RKO (cell line): Measurements from ENCODE around the gene AKAP7.

Experiments used
- DNase-seq: peaks from one replicate; pipeline ENCODE4 v3.0.0-alpha.2; 2016; ENCODE audit warnings: low spot score

The AKAP7 gene

DNA sequence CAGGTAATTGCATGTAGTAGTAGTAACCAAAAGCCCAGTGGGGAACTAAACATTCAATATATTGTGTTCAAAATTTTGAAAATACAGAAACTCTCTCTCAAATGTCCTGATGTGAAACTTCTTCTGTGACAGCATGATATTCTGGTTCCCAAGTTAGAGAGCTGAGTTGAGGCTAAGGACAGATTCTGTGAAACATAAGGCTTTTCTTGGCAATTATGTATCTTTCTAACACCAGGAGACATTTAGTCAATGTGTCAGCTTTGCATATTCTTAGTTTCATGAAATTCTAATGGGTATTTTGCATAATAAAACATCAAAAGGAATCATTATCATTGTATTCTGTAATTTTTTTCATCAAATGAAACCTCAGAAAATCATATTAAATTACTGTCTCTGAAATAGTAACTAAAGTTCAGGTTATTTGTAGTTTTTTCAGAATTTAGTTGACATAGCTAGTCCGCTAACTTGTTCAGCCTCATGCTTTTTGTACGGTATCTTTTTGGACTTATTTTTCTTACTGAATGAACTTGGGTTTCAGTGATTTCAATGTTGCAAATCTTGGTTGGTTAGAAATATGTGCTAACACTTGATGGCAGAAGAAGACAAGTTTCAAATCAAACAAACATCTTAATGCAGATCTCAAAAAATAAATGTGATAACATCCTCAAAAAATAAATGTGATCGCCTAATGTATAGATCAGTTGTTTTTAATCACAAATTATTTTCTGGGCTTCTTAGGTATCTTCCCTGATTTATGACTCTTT lies 70.4 kb downstream of the AKAP7 start:
- DNase-seq = no peak

DNA sequence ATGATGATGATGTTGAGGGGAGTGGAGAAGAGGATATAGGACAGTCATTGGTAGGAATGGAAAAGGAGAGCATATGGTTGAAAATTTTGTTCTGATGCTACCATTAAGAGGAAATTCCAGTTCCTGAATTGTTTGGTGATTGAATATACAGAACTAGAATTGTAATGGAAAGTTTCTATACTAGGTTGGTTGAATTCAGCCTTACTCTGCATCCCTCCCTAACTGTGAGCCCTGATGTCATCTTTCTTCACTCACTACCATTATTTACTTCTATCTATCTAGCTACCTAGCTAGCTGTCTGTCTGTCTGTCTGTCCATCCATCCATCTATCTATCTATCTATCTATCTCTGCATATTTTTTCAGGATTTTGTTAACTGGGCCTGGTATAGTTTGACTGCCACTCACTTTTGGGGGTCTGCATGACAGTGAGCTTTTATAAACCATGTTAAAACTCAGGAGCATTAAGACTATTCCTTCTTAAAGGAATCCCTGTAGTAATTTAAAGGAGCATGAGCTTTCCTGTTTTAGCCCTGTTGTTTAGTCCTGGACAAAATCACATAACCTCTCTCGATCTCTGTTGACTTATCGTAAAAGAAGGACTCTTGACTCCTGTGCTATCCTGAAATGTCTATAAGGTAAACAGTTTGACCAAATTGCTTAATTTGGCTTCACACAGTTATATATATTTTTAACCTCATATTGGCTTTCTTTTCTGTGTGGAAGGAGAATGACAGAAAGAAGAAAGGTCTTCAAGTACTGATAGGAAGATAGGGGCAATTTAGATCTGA lies 71.4 kb downstream of the AKAP7 start:
- DNase-seq = no peak

DNA sequence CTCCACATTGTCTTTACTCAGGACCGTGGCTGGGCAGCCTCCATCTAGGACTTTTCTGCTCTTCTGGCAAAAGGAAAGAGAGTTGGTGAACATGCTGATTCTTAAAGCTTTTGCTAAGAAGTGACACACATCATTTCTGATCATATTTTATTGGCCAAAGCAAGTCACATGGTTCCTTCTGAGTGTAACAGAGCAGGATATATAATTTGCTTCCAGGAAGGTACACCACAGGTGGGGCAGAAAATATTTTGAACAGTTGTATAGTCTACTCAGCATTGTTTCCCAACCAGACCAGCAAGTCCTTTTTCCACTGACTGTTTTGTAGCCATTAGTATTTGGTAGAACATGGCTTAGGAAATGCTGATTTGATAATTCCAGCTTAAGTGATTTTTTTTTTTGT lies 73.5 kb downstream of the AKAP7 start:
- no peak for DNase-seq

DNA sequence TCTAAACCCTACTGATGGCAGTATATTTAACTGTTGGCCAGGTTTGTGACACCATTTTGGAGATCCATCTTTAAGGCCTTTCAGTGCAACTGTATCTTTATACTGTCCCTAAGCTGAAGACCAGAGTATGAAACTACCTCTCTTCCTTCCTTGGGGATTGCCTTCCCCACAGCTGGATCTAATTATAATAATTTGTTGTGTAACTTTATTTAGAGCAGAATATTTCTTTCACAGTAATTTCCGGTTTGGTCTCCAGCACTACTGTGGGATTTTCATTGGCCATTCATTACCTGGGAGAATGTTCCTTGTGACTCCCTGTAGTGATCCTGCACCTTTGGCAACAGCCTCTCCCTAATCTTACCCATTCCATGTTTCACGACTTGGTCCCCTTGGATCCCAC lies 75.2 kb downstream of the AKAP7 start:
- no peak for DNase-seq

DNA sequence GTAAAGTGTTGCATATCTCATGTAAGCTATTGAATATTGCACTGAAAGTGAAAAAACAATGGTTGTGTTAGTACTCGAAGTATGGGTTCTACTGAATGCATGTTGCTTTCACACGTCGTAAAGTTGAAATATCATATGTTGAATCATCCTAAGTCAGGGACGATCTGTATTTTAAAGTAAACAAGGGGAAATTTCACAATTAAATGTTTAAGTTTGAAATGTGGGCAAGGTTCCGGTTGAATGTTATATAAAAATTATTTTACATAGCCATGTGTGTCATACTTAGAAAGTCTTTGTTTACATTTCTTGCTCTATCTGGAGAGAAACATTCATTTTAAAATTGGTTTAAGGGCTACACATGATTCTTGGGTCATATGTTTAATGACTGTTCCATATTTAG lies 76.8 kb downstream of the AKAP7 start:
- DNase-seq = no peak

DNA sequence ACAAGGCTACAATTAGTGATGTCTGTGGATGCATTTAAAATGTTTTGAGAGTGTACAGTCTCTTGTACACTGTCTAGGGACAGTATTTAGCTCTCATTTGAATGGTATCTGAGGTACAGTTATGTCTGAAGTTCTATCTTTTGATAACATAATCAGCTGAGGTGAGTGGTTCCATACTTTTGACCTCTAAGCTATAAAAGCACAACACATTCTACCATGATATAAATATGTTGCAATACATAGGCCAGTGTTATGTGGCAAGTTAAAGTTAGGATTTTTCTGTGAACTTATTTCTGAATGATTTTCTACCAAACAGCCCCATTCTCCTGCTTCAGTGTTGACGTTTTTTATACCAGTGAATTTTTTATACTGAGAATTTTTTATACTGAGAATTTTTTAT lies 77.6 kb downstream of the AKAP7 start:
- DNase-seq = no peak

DNA sequence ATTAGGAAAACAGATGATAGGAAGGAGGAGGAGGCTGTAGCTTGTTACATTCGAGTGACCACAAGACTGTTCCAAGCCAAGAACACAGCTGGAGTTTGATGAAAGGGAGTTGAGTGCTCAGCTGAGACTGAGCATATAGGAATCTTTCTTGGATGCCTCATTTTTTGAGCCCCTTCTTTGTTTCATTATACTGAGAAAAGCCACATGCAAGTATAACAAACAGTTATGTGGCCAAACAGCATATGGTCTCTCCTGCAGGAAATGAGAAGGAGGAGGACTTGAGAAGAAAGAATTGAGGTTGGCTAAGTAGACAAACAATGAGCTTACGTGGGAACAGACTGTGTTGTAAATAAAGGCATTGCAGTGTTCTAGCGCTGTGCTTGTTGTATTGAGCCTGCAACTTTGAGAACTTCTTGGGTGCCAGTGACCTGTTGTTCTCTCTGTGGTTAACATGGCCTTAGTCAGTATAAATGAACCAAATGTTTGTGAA lies 78.3 kb downstream of the AKAP7 start:
- no peak for DNase-seq

DNA sequence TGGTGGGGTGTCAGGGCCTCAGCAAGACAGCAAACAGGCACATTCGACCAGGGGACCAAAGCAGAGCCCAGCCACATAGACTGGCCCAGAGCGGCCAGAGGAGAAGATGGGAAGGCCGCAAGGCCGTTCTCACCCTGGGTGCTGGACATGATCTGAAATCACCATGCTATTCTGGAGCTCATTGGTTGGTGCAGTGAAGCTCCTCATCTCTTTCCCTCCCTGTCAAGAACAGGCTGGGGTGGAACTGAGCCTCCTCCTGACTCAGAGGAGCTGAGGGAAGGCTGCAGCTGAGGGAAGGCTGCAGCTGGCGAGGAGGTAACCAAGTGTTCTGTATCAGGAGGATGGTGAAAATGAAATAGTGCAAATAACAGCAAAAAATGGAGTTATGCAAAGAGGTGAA lies 80.0 kb downstream of the AKAP7 start:
- no peak for DNase-seq

DNA sequence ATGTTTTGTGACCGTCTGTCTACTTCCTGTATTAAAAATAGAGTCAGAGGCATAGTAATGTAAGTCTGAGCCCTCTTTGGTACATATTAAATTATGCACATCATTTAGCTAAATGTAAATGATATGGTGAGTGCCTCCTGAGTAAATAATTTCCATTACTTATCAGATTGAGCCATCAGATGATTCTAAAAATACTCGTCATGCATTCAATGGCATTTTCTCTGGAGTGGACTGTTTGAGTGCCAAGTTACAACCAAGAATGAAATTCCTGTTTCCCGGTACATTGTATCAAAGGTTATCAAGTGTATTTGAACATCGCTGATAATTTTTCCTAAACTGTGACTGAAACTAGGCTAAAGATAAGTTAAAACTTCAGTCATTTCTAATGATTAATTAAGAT lies 81.0 kb downstream of the AKAP7 start:
- no peak for DNase-seq

DNA sequence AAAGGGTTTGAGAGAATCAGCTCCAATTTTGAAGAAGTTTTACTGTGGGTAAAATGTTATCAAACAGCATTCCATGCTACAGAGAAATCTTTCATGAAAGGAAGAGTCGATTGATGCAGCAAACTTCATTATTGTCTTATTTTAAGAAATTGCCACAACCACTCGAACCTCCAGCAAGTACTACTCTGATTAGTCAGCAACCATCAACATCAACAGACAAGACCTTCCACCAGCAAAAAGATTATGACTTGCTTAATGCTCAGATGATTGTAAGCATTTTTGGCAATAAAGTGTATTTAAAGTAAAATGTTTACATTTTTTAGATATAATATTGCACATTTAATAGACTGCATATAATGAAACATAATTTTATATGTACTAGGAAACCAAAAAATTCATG lies 87.5 kb downstream of the AKAP7 start:
- no peak for DNase-seq

DNA sequence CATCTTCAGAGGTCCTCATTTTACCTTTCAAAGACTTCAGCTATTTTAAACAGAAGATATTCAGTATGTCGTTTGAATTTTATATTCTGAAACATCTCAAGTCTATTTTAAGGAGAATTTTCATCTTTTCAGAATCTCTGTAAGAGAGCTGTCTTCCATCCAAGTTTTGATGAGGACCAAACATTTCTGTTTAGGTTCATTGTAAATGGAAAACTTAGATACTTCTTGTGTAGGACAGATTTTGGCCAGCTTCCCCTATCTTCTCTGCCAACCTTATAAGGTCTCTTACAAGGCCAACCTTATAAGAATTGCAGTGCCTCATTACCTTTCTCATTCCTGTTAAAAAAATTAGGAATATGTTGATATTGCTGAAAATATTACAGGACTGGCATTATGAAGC lies 88.1 kb downstream of the AKAP7 start:
- no peak for DNase-seq

DNA sequence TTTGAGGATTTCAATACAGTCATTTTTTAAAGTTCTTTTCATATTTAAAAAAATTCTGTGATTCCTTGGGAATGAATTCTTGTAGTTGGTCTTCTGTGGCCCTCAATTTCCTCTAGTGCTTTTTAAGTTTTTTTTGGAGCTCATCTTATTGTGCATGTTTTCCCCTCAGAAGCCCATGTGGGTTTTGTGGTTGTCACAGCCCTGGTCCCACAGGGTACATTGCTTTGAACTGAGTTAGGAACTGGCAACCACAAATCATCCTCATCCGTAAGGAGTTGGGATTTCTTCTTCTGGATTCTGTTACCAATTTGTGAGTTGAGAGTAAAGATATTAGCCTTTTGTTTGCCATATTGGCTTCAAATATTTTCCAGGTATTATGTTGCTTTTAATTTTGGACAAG lies 89.9 kb downstream of the AKAP7 start:
- no peak for DNase-seq

DNA sequence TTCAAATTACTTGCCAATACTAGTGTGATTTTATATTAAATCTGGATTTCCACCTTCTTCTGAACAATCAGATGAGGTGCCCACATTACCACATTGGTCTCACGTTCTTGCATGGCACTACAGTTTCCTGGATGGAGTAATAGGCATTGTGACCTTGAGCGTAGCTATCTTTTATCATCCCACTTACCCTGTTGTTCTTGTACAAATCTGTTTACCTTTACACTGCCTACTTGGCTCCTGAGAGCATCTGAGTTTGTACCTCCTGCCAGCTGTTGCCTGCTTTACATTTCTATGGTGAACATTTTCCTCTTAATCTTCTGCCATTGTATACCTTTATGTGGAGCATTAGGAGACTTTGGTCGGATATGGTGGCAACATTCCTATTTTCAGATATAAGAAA lies 90.7 kb downstream of the AKAP7 start:
- no peak for DNase-seq

DNA sequence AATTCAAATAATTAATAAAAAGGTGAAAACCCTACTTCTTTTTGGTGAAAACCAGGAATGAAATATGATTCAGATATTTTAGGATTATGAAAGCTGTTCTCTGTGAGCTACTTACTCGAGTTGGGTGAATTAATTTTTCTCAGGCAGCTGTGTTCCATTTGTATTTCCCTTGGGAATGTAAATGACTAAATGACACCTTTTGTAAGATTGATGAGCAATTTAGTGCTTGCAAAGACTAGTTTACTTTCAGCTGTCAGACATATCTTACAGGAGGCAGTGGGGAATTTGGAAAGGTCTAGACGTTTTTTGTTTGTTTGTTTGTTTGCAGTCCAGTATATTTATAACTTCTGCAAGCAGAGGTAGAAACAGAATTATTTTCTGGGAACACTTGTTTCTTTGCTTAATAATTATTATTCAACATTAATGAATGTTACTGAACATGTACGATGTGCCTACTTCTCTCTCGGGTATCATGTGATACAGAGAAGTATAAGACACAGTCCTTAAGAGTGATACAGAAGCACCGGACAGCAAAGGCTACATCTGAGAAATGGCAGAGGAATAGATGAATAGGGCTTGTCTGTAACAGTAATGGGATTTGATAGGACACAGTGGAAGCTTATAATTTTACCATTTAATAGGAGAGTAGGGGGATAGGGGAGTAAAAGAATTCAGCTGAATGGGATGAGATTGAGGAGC lies 91.3 kb downstream of the AKAP7 start:
- no peak for DNase-seq

DNA sequence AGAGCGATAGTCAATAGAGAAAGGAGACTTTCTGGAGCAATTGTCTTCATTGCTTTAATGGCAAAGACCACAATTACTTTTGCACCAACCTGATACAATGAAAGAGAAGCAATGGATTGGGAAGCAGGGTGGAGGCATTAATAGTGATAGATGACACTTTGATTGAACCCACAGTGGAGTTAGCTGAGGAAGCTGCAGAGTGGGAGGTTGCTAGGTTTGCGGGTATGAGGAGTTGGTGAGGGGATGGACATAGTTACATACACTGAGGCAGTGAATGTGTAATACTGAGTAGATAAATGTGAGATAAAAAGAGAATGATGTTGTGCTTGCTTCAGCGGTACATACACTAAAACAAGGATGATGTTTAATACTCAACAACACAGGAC lies 91.9 kb downstream of the AKAP7 start:
- no peak for DNase-seq

DNA sequence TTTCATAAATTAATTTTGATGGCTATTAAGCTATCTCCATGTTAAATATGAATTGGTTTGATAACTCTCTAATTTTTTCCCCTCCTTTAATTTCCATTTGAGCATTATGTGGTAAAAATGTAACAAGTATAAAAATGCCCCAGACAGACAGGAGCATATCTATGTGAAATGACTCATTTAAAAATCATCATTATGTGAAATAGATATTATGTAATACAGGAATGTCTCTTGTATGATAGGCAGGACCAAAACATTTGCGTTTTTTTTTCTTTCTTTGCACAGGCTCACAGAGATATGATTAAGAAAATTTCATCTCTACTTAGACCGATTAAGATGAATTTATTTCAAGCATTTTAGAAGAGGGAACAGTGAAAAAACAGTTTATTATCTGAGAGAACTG lies 95.8 kb downstream of the AKAP7 start:
- peak; percentile 4 for DNase-seq

DNA sequence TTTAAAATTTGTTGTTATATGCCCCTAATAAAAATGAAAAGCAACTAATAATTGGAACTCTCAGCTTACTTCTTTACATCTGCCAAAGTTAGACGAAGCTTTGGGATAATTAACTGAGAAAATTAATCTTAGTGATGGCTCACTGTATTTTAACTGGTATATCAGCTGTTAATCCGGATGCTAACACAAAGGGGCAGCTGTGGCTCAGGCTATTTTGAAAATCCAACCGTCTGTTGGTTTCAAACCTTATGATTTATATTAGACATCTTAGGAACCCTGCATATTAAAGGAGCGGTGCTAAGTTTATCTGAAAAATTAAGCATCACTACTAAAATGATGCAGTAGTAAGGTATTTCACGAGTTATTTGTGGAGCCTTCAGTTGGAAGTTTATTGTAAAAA lies 96.6 kb downstream of the AKAP7 start:
- no peak for DNase-seq

DNA sequence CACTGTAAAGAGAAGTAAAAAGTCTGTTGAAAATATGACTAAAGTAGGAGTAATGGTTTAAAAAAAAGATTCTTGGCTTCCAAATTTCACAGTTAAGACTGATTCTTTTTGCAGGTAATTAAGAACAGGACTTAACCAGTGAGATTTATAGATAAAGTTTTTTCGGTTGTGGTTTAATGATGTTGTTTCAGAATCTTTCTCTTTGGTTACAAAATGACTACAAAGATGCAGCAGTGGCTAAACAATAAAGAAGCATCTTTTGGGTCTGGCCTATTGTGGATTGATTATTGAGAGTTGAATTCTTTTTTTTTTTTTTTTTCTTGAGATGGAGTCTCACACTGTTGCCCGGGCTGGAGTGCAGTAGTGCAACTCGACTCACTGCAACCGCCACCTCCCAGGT lies 109.7 kb downstream of the AKAP7 start:
- no peak for DNase-seq

DNA sequence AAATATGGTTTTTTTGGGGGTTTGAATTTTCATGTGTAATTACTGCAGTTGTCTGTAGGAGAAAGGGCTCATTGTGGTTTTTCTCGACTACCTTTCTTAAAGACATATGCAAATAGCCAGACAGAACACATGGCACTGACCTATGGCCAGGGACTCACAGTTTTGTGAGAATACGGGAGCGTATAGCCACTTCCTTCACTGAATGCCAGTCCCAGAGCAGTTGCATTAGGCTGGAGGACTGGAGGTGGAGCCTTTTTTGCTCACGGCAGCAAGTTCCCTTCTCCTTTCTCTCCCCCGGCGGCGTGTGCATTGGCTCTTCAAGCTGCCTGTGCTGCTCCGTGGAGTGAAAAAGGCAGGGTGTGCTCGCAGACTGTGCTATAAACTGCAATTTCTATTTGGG lies 114.9 kb downstream of the AKAP7 start:
- DNase-seq = no peak

DNA sequence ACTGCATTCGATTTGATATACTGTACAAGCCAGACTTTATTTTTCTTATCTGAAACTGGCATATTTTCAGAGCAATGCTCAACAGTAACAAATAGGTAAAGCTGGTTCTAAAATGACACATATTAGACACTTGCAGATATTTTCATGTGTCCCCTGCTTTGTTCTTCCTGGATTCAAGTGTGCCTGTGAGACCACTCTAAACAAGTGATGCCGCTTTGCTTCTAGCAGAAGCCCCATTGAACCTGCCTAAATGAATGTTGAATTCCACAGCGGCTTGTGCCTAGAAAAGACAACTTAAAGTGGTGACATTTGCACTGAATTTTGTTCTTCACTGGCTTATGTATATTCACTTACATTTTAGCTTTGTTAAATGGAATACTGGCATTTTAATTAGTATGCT lies 115.7 kb downstream of the AKAP7 start:
- DNase-seq = no peak

DNA sequence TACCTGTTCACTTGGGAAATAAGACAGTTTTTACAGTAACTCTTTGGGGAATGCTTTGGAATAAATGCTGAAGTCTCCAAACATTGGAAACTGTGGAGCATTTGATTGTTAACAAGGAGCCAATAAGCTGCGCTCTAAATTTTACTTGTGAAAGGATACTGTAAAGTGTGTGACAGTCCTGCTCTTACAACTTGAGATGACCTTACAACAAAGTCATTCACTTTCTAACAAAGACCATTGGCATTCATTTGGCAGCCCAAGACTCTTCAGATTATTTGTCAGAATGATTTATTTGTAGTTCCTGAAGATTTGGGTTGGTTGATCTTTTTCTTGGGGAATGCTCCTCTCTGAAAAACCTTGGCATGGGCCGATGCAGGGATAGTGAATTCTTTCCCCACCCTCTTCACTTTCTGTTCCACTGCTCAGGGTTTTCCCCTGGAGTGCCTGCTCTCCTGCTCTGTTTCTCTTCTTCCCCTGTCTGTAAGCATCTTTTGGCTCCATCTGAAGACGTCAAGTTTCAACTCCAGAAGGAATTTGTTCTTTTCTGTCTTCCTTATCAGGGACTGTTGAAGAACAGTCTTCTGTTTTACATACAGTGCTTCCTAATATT lies 116.4 kb downstream of the AKAP7 start:
- DNase-seq = no peak

DNA sequence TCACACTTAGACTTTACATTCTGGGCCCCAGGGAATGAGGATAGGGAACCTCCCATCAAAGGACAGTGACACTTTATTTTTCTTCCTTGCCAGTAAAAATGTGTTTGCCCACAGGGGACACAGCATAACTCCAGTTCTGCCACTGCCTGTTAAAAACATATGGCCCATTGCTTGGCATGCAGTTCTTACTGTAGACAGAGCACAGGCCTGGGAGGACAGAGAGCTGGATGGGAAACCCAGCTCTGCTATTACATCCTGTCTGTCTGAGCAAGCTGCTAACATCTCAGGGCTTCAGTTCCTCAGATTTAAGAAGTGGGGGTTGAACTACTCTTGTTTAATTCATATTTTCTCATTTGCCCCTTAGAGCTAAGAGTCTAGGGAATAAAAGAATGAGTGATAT lies 120.2 kb downstream of the AKAP7 start:
- no peak for DNase-seq

DNA sequence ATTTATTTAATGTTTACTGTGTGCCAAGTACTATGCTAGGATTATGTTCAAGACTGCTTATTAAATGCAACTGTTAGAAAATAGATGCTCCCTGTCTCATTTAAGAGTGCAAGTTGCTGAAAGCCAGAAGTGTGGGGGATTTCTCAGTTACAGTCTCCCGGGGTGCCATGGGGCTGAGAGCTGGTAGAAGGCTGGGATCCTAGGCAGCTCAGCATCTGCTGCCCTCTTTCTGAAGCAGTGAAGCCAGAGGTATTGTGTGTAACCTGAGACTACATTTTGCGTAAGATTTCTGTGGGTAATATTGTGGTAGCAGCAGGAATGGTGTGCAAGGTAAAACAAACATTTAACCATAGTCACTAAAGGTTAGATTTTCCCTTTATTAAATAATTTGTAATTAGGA lies 120.6 kb downstream of the AKAP7 start:
- DNase-seq = no peak
